HL-60 (cell line): ENCODE results near the gene MACROD2.

ENCODE experiments used
- DNase-seq, 2 experiments: peaks; one replicate each; pipeline ENCODE4 v3.0.0-alpha.2; 2010 to 2020; ENCODE audit warnings: low read depth in 1 of 2, low spot score in 1 of 2
- H3K27ac ChIP-seq: fragments of 250-450 bp; sonication (Bioruptor Pico); replicated peaks from 2 replicates; pipeline ENCODE4 v1.5.1; 2020; ENCODE audit warnings: mild to moderate bottlenecking, moderate library complexity
- H3K27me3 ChIP-seq: fragments of 250-450 bp; sonication (Bioruptor Pico); 2 replicates; pipeline ENCODE4 v1.5.1; 2021; ENCODE audit warnings: mild to moderate bottlenecking, moderate library complexity; ENCODE audit not compliant: insufficient read depth, poor library complexity, severe bottlenecking
- H3K4me3 ChIP-seq: replicated peaks from 2 replicates; pipeline ENCODE4 v1.5.1; 2011; ENCODE audit warnings: mild to moderate bottlenecking, control low read depth, low read length; ENCODE audit not compliant: insufficient read depth
- CTCF ChIP-seq: IDR thresholded peaks from one replicate; pipeline ENCODE4 v1.5.1; 2011; ENCODE audit warnings: low read length, control low read depth, inconsistent platforms; ENCODE audit not compliant: insufficient read depth
- GABPA ChIP-seq: IDR thresholded peaks from 2 replicates; pipeline ENCODE4 v1.6.1; 2012; ENCODE audit warnings: low read depth
- POLR2AphosphoS5 ChIP-seq: IDR thresholded peaks from 2 replicates; pipeline ENCODE4 v1.6.1; 2012; ENCODE audit warnings: low read depth
- REST ChIP-seq: IDR thresholded peaks from 2 replicates; pipeline ENCODE4 v1.6.1; 2012; ENCODE audit warnings: low read depth; ENCODE audit not compliant: insufficient replicate concordance
- SPI1 ChIP-seq: IDR thresholded peaks from 2 replicates; pipeline ENCODE4 v1.6.1; 2012; ENCODE audit warnings: low read depth, mild to moderate bottlenecking, borderline replicate concordance

MACROD2 gene

GRCh38 chr20:14526891-14527290 lies 531.6 kb downstream of the MACROD2 start:
- H3K4me3 ChIP-seq = no peak overlapping the region
- TF ChIP-seq REST = no peak
- no peak for TF ChIP-seq SPI1
- no peak for TF ChIP-seq POLR2AphosphoS5
- H3K27ac ChIP-seq = no peak overlapping the region
- H3K27me3 ChIP-seq = no peaks in the 10 kb centered on the region
- no peak for DNase-seq

- H3K27ac ChIP-seq = no peak overlapping the region
- no peak for DNase-seq
- TF ChIP-seq POLR2AphosphoS5 (no peak), SPI1 (no peak), CTCF (no peak), REST (no peak), GABPA (no peak)
- H3K4me3 ChIP-seq = no peak overlapping the region
- H3K27me3 ChIP-seq = no peaks in the 10 kb centered on the region
Measured at GRCh38 chr20:14531786-14532185, 536.5 kb downstream of the MACROD2 start.

- DNase-seq = no peak
Measured at GRCh38 chr20:14536738-14537137, 541.4 kb downstream of the MACROD2 start.

More at GRCh38 chr20:14536738-14537137, 541.4 kb downstream of the MACROD2 start:
- TF ChIP-seq POLR2AphosphoS5 = no peak
- TF ChIP-seq SPI1 = no peak
- TF ChIP-seq GABPA = no peak
- no peak for TF ChIP-seq REST
- no peak for TF ChIP-seq CTCF
- H3K27ac ChIP-seq = no peak overlapping the region
- H3K4me3 ChIP-seq = no peak overlapping the region
- no peaks in the 10 kb centered on the region for H3K27me3 ChIP-seq
